Thyroid gland (tissue), 4 donors: Measurements from ENCODE around the gene ACOT8. TPM values are rescaled to one million over a fixed set of nuclear protein-coding genes. Genes with fewer than 3 reads are reported as not detected.
"Not testable (repeated sequence)": the region's sequence is repeated elsewhere in the genome, so short reads cannot be mapped to it uniquely, and the experiment has no call there.

Source experiments
- DNase-seq, 2 donors: peaks; one replicate each; pipeline ENCODE4 v3.0.0-alpha.2; 2019
- H3K27ac ChIP-seq, 3 donors: fragments of 200-600 bp; sonication (generic); 1 replicate in 2 of 3; 2 replicates in 1 of 3; pipeline ENCODE4 v1.5.1; 2016 to 2019; ENCODE audit warnings: mild to moderate bottlenecking in 1 of 3, moderate library complexity in 1 of 3
- H3K27me3 ChIP-seq: fragments of 200-600 bp; sonication (generic); one replicate; pipeline ENCODE4 v1.5.1; 2019
- H3K36me3 ChIP-seq, 2 donors: fragments of 200-600 bp; sonication (generic); one replicate each; pipeline ENCODE4 v1.5.1; 2016 to 2019
- H3K4me1 ChIP-seq, 2 donors: fragments of 200-600 bp; sonication (generic); one replicate each; pipeline ENCODE4 v1.5.1; 2017 to 2019
- H3K4me3 ChIP-seq, 3 donors: fragments of 200-600 bp; sonication (generic); replicated peaks in 1 of 3; 1 replicate in 2 of 3; 2 replicates in 1 of 3; pipeline ENCODE4 v1.5.1; 2016; ENCODE audit warnings: mild to moderate bottlenecking in 1 of 3
- H3K9me3 ChIP-seq: fragments of 200-600 bp; sonication (generic); one replicate; pipeline ENCODE4 v1.5.1; 2017
- POLR2A ChIP-seq, 2 donors: fragments of 450-650 bp; IDR thresholded peaks; one replicate each; pipeline ENCODE4 v1.6.1; 2017; ENCODE audit warnings: antibody characterized with exemption in 2 of 2, mild to moderate bottlenecking in 2 of 2, moderate library complexity in 1 of 2
- WGBS, 2 donors: methylation state at CpG; one replicate each; pipeline ENCODE4 v1.1.5; 2017; 5-methylcytosine and 5-hydroxymethylcytosine counted together
- intact Hi-C: fragments of 100-400 bp; cut with DNase I; formaldehyde crosslinking; loops from one replicate; pipeline ENCODE4 v1.15.1; 2023
- total RNA-seq, 4 donors: library from RNA; depleted of rRNA; stranded (reverse); fragments of >200 nt; gene quantifications; one replicate each; pipeline ENCODE4 v1.2.3, GENCODE V29; 2016
- TF ChIP-seq, protein P1 (sequence below), 6 experiments: fragments of 200-600 bp in 3 of 6; fragments of 450-650 bp in 3 of 6; sonication (generic) in 3 of 6; IDR thresholded peaks; one replicate each; pipeline ENCODE4 v1.5.1; 2016 to 2019; ENCODE audit warnings: antibody characterized with exemption in 6 of 6, mild to moderate bottlenecking in 2 of 6, inconsistent platforms in 1 of 6, moderate library complexity in 1 of 6

ACOT8 gene
- total RNA-seq, 4 donors from 2014 or later, result 36.3 to 73.8 (median 50.6) TPM

GRCh38 chr20:45810191-45810970, 46.8 kb downstream of the ACOT8 start:
- DNase-seq, result no peak
- Histone ChIP-seq H3K4me1 (peaks cover 4 to 5% of the 10 kb centered on the region in 2 donors), H3K9me3 (no peaks in the 10 kb centered on the region), H3K36me3 (peaks cover 43 to 45% of the 10 kb centered on the region in 2 donors), H3K27me3 (no peaks in the 10 kb centered on the region), H3K27ac (no peak overlapping the region), H3K4me3 (no peak overlapping the region)
- TF ChIP-seq, protein P1, sequence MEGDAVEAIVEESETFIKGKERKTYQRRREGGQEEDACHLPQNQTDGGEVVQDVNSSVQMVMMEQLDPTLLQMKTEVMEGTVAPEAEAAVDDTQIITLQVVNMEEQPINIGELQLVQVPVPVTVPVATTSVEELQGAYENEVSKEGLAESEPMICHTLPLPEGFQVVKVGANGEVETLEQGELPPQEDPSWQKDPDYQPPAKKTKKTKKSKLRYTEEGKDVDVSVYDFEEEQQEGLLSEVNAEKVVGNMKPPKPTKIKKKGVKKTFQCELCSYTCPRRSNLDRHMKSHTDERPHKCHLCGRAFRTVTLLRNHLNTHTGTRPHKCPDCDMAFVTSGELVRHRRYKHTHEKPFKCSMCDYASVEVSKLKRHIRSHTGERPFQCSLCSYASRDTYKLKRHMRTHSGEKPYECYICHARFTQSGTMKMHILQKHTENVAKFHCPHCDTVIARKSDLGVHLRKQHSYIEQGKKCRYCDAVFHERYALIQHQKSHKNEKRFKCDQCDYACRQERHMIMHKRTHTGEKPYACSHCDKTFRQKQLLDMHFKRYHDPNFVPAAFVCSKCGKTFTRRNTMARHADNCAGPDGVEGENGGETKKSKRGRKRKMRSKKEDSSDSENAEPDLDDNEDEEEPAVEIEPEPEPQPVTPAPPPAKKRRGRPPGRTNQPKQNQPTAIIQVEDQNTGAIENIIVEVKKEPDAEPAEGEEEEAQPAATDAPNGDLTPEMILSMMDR (IDR thresholded peaks at IDR 0.05), result no peak
- no peak for TF ChIP-seq POLR2A (IDR thresholded peaks at IDR 0.05)
- intact Hi-C loops, result loop anchor here (10.0 kb wide), 1 partner anchor 124 kb away; the partner anchor contains the start of gene PCIF1
- WGBS, 2 donors, result 92 to 93% methylated on average over 8 of the region's 8 CpGs

GRCh38 chr20:45801851-45802250, 55.3 kb downstream of the ACOT8 start:
- no peak for DNase-seq
- intact Hi-C loops, result no loop called here

DNA sequence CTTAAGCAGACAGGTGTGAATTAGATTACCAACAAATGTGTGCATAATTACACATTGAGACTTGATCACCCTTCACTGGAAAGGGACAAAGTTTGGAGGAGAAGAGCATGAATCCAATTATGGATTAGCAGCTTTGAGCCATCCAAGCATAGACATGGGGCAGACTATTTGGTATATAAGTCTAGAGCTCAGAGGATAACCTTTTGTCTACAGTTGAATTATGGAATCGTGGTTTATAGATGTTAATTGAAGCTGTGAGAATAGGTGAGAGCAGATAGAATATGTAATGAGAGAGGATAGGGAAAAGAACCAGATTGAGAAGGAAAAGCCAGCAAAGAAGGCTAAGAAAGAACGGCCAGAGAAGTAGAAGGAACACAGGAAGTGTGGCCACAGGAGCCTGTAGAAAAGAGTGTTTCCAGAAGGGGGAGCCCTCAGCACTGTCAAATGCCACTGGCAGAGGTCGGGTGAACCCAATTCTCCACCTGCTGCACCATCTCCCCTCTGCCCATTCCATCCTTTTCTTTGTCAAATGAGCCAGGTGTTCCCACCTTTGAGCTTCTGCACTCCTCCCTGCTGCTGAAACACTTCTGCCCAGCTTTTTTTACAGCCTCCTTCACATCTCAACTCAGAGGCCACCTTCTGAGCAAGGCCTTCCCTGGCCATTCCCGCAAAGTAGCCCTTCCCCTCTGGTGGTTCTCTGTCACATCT, 58.1 kb downstream of the ACOT8 start:
- no peaks in the 10 kb centered on the region for H3K27me3 ChIP-seq
- peaks cover 43 to 55% of the 10 kb centered on the region in 2 donors for H3K36me3 ChIP-seq
- intact Hi-C loops, result no loop called here
- H3K4me1 ChIP-seq, result no peaks in the 10 kb centered on the region
- peak; percentile 49 to 56 for DNase-seq
- H3K9me3 ChIP-seq, result no peaks in the 10 kb centered on the region
- no peak overlapping the region for H3K4me3 ChIP-seq
- TF ChIP-seq, protein P1 (IDR thresholded peaks at IDR 0.05), result peak in 5 of 6 experiments; percentile 27 to 67 (median 61)
- no peak for TF ChIP-seq POLR2A (IDR thresholded peaks at IDR 0.05)
- no peak overlapping the region for H3K27ac ChIP-seq
- 39 to 43% methylated on average over 4 of the region's 4 CpGs for WGBS, 2 donors

More at GRCh38 chr20:45801851-45802250, 55.3 kb downstream of the ACOT8 start:
- Histone ChIP-seq H3K4me3 (no peak overlapping the region), H3K27ac (no peak overlapping the region), H3K9me3 (no peaks in the 10 kb centered on the region), H3K27me3 (no peaks in the 10 kb centered on the region), H3K36me3 (peaks cover 43 to 49% of the 10 kb centered on the region in 2 donors), H3K4me1 (no peaks in the 10 kb centered on the region)
- WGBS, 2 donors, result 89 to 92% methylated on average over 7 of the region's 7 CpGs
- no peak for TF ChIP-seq POLR2A (IDR thresholded peaks at IDR 0.05)

- H3K9me3 ChIP-seq, intact Hi-C loops, H3K4me1 ChIP-seq, H3K27me3 ChIP-seq, H3K27ac ChIP-seq, H3K4me3 ChIP-seq, DNase-seq: not testable (repeated sequence)
- 92 to 98% methylated on average over 3 of the region's 3 CpGs for WGBS, 2 donors
- peaks cover 37 to 48% of the 10 kb centered on the region in 2 donors for H3K36me3 ChIP-seq
Observed at GRCh38 chr20:45797955-45798354, 59.2 kb downstream of the ACOT8 start.

DNA sequence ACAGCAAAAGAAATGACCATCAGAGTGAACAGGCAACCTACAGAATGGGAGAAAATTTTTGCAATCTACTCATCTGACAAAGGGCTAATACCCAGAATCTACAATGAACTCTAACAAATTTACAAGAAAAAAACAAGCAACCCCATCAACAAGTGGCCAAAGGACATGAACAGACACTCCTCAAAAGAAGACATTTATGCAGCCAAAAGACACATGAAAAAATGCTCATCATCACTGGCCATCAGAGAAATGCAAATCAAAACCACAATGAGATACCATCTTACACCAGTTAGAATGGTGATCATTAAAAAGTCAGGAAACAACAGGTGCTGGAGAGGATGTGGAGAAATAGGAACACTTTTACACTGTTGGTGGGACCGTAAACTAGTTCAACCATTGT, 59.7 kb downstream of the ACOT8 start:
- no CpG with 5 or more reads among the region's 1 CpG for WGBS, 2 donors

GRCh38 chr20:45796337-45797065, 60.7 kb downstream of the ACOT8 start:
- TF ChIP-seq, protein P1 (IDR thresholded peaks at IDR 0.05), result no peak
- no peak for TF ChIP-seq POLR2A (IDR thresholded peaks at IDR 0.05)
- Histone ChIP-seq H3K4me3 (no peak overlapping the region), H3K4me1 (peaks cover 7 to 10% of the 10 kb centered on the region in 2 donors), H3K36me3 (peaks cover 24 to 36% of the 10 kb centered on the region in 2 donors), H3K9me3 (no peaks in the 10 kb centered on the region), H3K27ac (no peak overlapping the region), H3K27me3 (no peaks in the 10 kb centered on the region)
- intact Hi-C loops, result no loop called here
- DNase-seq, result no peak
- WGBS, 2 donors, result 91 to 96% methylated on average over 11 of the region's 11 CpGs

More for the DNA sequence above, 59.7 kb downstream of the ACOT8 start:
- H3K27ac ChIP-seq, H3K9me3 ChIP-seq, H3K4me3 ChIP-seq, H3K27me3 ChIP-seq, H3K4me1 ChIP-seq, intact Hi-C loops, DNase-seq: not testable (repeated sequence)
- peaks cover 33 to 45% of the 10 kb centered on the region in 2 donors for H3K36me3 ChIP-seq
